GM18907 (cell line): ENCODE data around the gene C7orf33.
"Not testable (repeated sequence)": the region's sequence is repeated elsewhere in the genome, so short reads cannot be mapped to it uniquely, and the experiment has no call there.

Source experiments
- ATAC-seq: cut with Tn5 transposase; IDR thresholded peaks from one replicate; pipeline ENCODE4 v1.9.1; 2021; ENCODE audit warnings: mild to moderate bottlenecking, moderate library complexity; ENCODE audit not compliant: unreplicated experiment

C7orf33 gene, protein sequence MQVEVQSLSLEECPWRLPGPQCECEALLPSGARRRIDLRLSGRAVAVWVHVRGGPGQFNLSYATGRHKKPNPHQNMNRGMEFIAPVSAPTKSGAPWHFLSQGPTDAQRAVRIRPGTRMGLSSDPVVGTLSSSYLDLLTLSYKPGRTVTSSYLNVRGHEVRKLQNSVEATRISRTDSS

DNA sequence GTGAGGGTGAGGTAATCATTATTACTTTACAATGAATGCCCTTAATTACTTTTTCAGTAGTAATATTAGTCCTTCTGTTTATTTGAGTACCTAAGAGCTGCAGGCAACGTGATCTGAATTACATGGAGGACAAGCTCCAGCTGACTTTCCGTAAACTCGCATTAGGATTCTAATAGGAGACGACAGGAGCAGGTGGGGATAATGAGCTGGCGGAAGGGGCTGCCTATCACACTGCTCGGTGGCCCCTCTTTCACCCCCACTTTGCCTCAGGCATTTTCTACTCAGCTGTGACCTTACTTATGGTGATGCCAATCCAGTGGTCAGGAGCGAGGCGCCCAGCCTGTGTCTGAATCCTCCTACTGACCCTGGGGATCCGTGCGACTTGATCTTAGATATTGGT, at the start of gene C7orf33:
C7orf33 (plus strand) TSS at position 296 of the 400 bp plus-strand sequence. CDS start 160 bp downstream, outside the sequence.
- no peak for ATAC-seq

DNA sequence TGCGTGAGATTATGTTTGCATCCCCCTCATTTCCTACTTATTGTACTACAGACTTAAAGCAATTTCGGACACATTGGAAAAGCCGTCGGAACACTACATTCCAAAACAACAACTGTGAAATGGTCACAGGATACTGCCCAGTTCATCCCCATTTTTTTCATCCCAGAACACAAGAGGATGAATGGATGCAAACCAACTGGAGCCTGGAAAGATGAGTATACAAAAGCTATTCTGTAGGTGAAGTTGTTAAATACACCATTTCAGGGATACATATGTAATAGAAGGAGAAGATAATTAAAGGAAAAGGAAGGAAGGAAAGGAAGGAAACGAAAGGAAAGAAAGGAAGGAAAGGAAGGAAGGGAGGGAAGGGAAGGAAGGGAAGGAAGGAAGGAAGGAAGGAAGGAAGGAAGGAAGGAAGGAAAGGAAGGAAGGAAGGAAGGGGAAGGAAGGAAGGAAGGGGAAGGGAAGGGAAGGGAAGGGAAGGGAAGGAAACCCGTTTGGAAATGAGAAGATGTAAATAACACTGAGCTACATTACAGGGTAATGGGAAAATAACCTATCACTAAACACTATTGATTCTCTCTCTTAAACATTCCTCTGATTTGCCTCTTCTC, 48.6 kb upstream of the C7orf33 start:
- no peak for ATAC-seq

DNA sequence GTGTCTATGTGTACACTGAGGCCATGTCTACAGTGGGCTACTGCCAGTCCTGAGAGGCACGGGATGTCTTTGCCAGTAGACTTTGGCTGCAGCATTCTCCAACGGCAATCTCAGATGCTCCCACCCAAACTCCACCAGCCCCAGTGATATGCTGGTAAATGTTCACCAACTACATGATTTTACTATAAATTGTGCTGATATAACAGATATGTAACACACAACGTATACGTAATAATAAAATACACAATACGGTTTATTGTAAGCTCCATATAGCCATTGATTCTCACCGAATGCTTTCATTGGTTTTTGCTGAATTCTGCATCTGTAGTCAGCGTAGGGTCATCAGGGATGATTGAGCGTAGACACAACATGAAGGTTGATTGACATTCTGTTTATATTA, 47.3 kb upstream of the C7orf33 start:
- no peak for ATAC-seq

DNA sequence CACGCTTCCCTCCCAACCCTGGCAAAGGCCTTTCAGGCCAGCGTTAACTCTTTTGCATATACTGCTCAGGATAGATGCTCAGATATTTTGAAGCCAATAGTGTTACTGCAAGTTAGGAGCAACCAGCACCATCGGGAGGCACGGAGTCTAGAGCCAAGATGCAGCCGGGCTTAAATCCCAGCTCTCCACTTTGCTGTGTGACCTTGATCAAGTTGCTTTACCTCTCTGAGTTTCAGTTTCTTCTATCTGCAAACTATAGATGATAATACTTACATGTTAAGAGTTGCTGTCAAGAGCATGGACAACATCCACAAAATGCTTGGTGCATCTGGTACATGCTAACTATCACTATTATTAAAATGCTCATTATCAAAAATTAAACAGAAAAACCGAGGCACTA, 45.4 kb upstream of the C7orf33 start:
- no peak for ATAC-seq

DNA sequence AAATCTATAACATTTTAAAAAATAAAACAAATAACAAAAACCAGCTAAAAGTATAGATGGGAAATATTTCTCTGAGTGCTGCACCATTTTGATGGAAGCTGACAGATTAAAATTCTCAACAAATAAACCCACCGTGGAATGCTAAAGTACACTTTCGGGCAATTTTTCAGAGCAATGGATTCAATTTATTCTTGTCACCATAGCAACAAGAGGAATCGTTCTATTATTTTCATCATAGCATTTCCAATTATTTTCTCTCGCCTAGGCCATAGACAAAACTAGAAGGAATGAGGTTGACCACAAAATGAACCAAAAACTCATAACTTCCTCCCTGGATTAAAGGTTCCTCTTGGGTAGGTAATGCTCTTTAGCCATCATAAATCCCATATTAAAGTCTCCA, 44.6 kb upstream of the C7orf33 start:
- ATAC-seq: no peak

DNA sequence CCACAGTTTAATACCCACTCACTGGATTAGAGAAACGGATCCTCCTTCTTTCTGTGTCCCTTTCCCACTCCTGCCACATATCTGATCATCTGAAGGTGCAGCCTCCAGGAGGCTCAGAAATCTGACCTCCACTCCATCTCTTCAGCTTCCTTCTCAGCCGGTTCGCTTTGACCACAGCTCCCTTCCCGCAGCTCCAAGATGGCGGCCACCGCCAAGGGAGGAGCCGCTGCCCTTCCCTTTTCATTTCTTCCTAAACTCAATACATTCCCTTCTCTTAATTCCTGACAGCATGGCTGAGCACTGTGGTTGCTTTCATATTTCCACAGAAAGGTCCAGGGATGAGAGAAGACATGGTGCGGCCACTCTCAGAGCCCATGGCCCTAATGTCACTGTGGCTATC, 43.7 kb upstream of the C7orf33 start:
- ATAC-seq: no peak

DNA sequence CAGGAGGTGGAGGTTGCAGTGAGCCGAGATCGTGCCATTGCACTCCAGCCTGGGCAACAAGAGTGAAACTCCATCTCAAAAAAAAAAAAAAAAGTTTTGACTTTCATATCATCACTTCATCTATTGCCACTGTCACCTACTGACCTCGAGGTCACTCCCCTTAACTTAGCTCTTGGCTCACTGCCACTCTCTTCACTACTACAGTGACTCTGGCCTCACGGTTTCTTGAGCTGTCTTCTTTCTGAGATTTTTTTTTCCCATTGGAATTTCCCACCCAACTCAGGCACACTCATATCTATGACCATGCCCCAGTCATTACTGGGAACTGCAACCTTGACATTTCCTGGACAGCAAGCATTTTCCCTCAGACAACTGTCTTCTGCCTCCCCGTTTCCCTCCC, 42.6 kb upstream of the C7orf33 start:
- ATAC-seq: no peak

DNA sequence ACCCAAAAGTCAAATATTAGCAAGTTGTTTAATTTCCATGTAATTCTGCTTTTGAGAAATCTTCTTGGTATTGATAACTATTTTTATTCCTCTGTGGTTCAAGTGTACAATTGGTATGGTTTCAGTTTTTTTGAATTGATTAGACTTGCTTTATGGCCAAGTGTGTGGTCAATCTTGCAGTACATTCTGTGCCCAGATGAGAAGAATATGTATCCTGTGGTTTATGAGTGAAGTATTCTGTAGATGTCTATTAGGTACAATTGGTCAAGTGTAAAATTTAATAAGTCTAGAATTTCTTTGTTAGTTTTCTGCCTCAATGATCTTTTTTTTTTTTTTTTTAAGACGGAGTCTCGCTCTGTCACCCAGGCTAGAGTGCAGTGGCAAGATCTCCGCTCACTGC, 36.6 kb upstream of the C7orf33 start:
- peak; percentile 80 for ATAC-seq

DNA sequence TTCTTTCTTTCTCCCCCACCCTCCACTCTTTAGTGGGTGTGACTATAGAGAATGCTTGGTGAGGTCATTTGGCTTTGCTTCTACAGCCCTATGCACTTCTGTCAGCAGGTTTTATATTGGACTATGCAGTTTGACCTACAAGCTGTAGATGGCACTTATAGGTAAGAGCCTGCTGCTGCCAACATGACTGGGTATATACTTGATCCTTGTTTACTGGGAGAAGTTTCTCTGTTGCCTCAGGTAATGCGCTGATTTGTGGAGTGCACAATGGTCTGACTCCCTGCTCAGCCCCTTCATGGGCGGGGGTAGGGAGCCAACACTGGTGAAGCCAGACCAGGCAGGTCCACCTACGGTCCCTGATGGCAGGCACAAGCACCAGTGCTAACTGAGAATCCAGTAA, 33.7 kb upstream of the C7orf33 start:
- no peak for ATAC-seq

DNA sequence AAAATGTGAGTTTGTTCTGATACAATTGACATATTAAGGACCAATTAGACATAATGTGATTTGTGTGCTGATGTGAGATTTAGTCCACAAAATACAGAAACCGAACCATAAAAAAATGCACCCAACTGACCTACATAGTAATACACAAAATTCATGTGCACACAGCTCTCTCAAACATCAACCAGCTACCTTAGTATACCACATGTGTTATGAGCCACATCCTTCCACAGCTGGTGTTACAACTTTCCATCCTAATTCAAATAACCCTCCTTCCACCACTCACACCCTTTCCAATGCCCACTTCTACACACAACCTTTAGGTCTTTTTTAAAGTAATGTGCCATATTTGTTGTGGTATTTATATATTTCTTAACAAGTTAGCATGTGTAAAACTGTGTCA, 31.7 kb upstream of the C7orf33 start:
- no peak for ATAC-seq

DNA sequence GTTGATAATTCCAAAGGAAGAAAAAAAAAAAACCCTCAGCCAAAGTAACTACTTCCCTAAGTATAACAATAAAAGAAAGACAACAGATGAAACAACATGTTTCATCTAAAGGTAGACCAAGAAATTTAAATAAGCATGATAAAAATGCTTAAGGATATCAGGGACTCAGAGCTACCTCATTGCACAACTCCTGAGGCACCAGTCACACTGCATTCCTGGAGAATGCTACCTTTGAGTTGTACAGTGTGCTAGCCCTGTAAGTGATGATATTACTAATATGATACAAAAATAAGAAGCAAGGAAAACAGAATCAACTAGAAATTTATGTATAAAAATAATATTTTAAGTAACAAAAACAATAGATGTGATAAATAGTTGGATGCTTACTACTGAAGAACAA, 29.5 kb upstream of the C7orf33 start:
- ATAC-seq: no peak

DNA sequence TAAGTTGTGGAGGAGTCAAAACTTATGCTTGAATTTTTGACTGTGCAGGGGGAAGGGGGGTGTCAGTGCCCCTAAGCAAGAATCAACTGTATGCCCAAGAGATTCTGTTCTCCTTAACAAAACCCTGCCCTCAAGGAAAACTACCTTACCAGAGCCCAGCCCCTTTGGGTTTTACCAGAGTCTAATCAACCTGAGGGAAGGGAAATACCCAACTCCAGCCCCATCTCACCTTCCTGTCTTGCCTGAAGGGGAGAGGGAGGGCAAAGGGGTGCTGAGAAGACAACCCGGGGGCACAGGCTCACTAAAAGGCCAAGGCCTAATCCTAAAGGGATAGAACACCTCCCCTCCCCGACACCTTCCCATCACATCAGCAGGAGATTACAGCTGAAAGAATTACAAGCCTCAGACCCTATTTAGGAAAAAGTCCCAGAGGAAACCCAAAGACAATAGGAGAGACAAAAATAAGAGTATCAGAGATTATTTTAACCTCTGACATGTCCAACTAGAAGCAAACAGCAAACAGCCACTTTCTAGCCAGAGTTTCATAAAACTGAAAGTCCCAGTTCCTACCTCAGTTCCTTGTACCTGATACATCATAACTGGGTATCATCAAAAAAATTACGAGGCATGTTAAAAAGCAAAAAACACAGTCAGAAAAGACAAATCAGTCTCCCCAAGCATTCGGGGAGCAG, 26.8 kb upstream of the C7orf33 start:
- ATAC-seq: peak; percentile 25

DNA sequence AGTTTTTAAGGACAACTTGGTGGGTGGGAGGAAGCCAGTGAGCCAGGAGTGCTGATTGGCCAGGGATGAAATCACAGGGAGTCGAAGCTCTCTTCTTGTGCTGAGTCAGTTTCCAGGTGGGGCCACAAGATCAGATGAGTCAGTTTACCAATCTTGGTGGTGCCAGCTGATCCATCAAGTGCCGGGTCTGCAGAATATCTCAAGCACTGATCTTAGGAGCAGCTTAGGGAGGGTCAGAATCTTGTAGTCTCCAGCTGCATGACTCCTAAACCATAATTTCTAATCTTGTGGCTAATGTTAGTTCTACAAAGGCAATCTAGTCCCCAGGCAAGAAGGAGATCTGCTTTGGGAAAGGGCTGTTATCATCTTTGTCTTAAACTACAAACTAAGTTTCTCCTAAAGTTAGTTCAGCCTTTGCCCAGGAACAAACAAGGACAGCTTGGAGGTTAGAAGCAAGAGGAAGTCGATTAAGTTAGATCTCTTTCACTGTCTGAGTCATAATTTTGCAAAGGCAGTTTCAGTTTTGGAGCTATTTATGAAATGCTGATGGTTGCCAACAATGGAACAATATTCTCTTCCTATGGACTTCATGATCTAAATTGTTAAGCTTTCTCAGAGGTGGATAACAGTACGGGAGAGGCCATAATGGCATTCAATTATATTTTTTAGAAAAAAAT, 26.2 kb upstream of the C7orf33 start:
- peak; percentile 87 for ATAC-seq

DNA sequence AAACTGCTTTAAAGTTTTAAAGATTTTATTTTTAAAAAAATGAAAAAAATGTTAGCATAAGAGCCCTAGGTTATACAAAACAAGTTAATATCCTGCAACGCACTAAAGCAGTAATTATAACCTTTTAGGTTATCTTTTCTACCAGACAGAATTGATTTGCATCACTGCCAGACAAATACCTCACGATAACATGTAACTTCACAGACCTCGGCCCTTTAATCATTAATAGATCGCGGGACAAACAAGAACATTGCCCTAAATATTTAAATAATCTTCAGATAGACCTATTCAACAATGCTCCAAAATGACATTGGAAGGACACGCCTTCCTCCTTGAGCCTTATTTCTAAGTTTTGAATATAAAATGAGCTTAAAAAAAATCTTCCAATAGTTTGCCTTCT, 23.8 kb upstream of the C7orf33 start:
- ATAC-seq: no peak

DNA sequence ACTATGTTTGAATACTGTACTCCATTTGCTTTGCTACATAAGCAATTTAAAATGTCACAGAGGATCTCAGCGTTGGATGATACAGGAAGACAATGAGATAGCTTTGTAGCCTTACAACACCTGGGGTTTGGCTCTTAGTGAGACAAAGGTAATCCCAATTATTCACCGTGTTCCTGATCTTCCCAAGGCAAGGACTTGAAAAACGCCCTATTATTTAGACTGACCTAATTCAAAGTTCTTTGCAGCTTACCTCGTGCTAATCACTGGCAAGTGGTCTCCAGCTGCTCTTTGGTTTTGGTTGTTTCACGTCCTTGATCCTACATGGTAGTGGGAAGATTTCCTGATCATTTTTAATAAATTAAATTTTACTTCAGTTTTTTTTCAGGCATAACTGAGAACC, 23.0 kb upstream of the C7orf33 start:
- no peak for ATAC-seq

DNA sequence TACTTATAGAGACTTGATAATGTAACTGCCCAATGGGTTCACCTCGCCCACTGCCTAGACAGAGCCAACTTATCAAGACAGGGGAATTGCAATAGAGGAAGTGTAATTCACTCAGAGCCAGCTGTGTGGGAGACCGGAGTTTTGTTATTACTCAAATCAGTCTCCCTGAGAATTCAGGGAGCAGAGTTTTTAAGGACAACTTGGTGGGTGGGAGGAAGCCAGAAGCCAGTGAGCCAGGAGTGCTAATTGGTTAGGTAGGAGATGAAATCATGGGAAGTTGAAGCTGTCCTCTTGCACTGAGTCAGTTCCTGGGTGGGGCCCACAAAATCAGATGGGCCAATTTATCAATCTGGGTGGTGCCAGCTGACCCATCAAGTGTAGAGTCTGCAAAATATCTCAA, 20.1 kb upstream of the C7orf33 start:
- ATAC-seq: no peak

DNA sequence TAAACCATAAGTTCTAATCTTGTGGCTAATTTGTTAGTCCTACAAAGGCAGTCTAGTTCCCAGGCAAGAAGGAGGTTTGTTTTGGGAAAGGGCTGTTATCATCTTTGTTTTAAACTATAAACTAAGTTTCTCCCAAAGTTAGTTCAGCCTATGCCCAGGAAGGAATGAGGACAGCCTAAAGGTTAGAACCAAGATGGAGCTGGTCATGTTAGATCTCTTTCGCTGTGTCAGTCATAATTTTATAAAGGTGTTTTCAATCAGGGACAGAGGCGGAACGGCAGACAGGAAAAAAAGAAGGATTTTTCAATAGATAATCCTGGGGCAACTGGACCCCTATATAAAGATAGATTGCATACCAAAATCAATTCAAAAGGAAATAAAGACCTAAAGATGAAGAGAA, 19.6 kb upstream of the C7orf33 start:
- ATAC-seq: not testable (repeated sequence)

DNA sequence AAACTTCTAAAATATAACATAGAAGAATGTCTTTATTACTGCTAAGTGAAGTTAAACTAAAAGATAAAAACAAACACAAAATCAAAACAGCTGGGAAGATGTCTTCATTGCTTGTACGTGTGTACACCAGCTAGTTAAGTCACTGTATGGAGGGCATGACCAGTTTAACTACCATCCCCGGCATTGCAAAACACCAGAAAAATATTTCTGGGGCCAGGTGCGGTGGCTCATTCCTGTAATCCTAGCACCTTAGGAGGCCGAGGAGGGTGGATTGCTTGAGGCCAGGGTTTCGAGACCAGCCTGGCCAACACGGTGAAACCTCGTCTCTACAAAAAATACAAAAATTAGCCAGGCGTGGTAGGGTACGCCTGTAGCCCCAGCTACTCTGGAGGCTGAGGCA, 19.2 kb upstream of the C7orf33 start:
- ATAC-seq: no peak

DNA sequence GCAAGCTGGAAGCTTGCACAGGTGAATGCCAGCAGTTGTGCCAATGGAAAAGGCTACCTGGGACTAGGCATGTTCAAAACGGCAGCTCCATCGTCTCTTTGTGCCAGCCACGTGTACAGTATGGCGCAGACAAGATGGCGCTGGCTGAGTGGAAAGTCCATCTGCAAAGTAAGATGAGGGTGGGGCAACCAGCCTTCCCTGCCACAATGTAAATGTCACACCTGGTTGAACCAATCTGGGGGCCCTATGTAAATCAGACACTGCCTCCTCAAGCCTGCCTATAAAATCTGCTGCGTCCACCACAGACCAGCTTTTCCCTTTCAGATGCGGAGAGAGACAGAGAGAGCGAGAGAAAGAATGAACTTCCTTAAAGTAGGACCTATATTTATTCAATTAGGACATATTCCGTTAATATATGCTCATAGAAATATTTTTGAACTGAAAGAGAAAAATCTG, 18.5 kb upstream of the C7orf33 start:
- ATAC-seq: no peak

DNA sequence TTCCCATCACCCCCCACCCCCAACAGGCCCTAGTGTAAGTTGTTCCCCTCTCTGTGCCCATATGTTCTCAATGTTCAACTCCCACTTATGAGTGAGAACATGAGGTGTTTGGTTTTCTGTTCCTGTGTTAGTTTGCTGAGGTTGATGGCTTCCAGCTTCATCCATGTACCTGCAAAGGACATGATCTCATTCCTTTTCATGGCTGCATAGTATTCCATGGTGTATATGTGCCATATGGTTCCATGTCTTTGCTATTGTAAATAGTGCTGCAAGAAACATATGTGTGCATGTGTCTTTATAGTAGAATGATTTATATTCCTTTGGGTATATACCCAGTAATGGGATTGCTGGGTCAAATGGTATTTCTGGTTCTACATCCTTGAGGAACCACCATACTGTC, 17.0 kb upstream of the C7orf33 start:
- ATAC-seq: not testable (repeated sequence)

DNA sequence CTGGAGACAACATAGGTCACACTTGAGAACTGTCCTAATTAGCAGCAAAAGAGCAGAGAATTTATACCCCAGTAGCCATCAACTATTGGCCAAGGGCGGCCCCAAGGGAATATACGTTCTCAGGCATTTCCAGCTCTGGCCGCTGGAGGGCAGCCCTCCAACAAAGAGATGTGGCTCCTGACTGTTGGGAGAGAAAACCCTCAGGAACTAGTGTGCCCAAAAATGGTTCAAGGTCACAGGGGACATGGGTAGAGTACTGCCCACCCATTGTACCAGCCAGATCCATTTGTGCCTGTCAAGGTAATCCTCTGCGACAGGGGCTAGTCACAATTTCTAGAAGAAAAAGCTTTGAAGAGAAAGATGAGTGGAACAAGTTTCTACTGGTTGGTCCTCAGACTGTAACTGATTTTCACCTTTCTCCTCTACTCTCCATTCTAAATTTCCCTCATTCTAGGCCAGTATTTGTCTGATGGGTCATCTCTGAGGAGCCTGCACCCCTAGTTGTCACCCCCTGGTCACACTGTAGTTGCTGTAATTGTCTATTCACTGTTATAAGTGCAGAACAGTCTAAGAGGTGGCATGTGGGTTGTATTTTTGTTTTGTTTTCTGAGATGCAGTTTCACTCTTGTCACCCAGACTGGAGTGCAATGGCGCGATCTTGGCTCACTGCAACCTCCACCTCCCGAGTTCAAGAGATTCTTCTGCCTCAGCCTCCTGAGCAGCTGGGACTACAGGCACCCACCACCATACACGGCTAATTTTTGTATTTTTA, 14.7 kb upstream of the C7orf33 start:
- peak; percentile 91 for ATAC-seq
